IPS DF 6.9 (cell line): ENCODE data around the gene ATP11A.
A peak's percentile ranks its signal among the peaks of the same experiment; 100 is the strongest.

Experiments
- DNase-seq: peaks from one replicate; pipeline ENCODE4 v3.0.0-alpha.2; 2013; ENCODE audit warnings: low read depth, low spot score
- H3K27ac ChIP-seq: one replicate; pipeline ENCODE4 v1.5.1; 2013; ENCODE audit warnings: low read length, control low read depth
- H3K27me3 ChIP-seq: 2 replicates; pipeline ENCODE4 v1.6.1; 2013; ENCODE audit warnings: mild to moderate bottlenecking, low read length; ENCODE audit not compliant: control insufficient read depth, insufficient read depth
- H3K36me3 ChIP-seq: 2 replicates; pipeline ENCODE4 v1.6.1; 2013; ENCODE audit warnings: low read length; ENCODE audit not compliant: control insufficient read depth, insufficient read depth
- H3K4me1 ChIP-seq: 2 replicates; pipeline ENCODE4 v1.6.1; 2013; ENCODE audit warnings: low read length; ENCODE audit not compliant: control insufficient read depth, insufficient read depth
- H3K4me3 ChIP-seq: 2 replicates; pipeline ENCODE4 v1.5.1; 2013; ENCODE audit warnings: mild to moderate bottlenecking, low read length
- H3K9me3 ChIP-seq: 2 replicates; pipeline ENCODE4 v1.6.1; 2013; ENCODE audit warnings: low read length, inconsistent platforms; ENCODE audit not compliant: control insufficient read depth, insufficient read depth
- WGBS: extraction: QIAGEN DNeasy Blood & Tissue Kit; methylation state at CpG from one replicate; pipeline ENCODE4 v1.1.7; 2013; ENCODE audit warnings: mixed read lengths, missing lambda C conversion rate; ENCODE audit not compliant: insufficient read length, insufficient coverage; 5-methylcytosine and 5-hydroxymethylcytosine counted together

ATP11A gene

GRCh38 chr13:112734696-112735547 is 45.1 kb downstream of the ATP11A start:
- Histone ChIP-seq H3K27me3 (no peaks in the 10 kb centered on the region), H3K27ac (no peak overlapping the region), H3K4me1 (peaks cover 10% of the 10 kb centered on the region), H3K9me3 (no peaks in the 10 kb centered on the region), H3K36me3 (no peaks in the 10 kb centered on the region), H3K4me3 (no peak overlapping the region)
- no peak for DNase-seq
- WGBS = no CpG with 5 or more reads among the region's 17 CpGs

DNA sequence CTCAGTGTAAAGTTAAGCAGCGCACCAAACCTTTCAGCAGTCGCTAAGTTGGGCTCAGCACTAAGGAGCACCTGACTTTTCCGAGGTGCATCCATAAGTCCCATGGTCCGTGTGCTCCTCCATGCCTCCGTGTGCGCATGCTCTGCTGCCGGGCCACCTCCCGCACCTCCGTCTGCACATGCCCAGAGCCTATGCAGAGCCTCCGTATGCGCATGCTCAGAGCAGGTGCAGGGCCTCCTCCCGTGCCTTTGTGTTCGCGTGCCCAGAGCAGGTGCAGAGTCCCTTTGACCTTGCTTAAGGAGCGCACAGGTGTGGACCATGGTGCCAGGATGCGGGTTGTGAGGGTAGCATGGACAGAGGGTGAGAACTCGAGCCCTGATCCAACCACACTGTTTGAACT is 46.0 kb downstream of the ATP11A start:
- Histone ChIP-seq H3K27ac (no peak overlapping the region), H3K9me3 (no peaks in the 10 kb centered on the region), H3K36me3 (no peaks in the 10 kb centered on the region), H3K27me3 (no peaks in the 10 kb centered on the region), H3K4me3 (no peak overlapping the region), H3K4me1 (peaks cover 10% of the 10 kb centered on the region)
- no CpG with 5 or more reads among the region's 17 CpGs for WGBS
- DNase-seq = peak; percentile 43

DNA sequence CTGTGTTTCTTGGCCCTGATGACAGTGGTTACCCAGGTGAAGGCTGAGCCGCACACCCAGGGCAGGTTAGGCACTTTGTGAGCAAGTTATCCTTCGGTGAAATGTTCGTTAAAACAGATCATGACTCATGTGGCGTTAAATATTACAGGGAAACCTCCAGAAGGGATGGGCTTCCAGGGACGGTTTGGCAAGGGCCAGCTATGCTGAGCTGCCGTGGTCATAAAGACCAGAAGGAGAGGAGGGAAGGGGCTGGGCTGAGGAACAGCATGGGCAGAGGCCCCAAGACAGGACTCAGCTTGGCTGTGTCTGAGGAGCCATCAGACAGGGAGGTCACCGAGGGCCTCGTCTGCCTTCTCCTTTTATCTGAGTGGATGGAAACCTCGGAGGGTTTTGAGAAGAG is 47.5 kb downstream of the ATP11A start:
- Histone ChIP-seq H3K27ac (no peak overlapping the region), H3K9me3 (no peaks in the 10 kb centered on the region), H3K36me3 (no peaks in the 10 kb centered on the region), H3K4me3 (no peak overlapping the region), H3K4me1 (peaks cover 12% of the 10 kb centered on the region), H3K27me3 (no peaks in the 10 kb centered on the region)
- no CpG with 5 or more reads among the region's 9 CpGs for WGBS
- no peak for DNase-seq

DNA sequence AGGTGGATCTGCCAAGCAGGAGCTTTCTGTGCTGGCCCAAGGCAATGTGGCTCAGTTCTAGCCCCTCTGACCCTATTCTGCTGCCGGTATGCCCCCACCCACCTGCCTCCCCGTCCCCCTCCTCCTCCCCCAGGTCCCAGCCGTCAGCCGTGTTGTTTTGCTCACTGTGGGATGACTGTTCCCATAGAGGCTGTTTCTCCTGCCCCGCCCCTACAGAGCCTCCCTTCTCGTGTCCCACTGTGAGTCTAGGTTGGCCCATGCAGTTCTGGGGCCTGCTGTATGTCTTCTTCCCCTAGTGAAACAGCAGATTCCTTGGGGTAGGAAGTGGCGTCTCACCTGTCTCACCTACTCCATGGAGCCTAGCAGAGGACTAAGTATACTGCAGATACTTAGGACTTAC is 48.8 kb downstream of the ATP11A start:
- no peak overlapping the region for H3K27ac ChIP-seq
- no peaks in the 10 kb centered on the region for H3K9me3 ChIP-seq
- H3K4me1 ChIP-seq = peaks cover 12% of the 10 kb centered on the region
- H3K27me3 ChIP-seq = no peaks in the 10 kb centered on the region
- WGBS = no CpG with 5 or more reads among the region's 7 CpGs
- no peak for DNase-seq
- H3K4me3 ChIP-seq = no peak overlapping the region
- H3K36me3 ChIP-seq = no peaks in the 10 kb centered on the region

- Histone ChIP-seq H3K4me1 (peaks cover 8% of the 10 kb centered on the region), H3K27ac (no peak overlapping the region), H3K27me3 (no peaks in the 10 kb centered on the region), H3K4me3 (no peak overlapping the region), H3K36me3 (no peaks in the 10 kb centered on the region), H3K9me3 (no peaks in the 10 kb centered on the region)
- no peak for DNase-seq
- WGBS = no CpG with 5 or more reads among the region's 19 CpGs
Measured at GRCh38 chr13:112740502-112741131, 50.8 kb downstream of the ATP11A start.

GRCh38 chr13:112741185-112741755 is 51.4 kb downstream of the ATP11A start:
- Histone ChIP-seq H3K4me1 (peaks cover 5% of the 10 kb centered on the region; the same call in 1 of the 2 replicates), H3K9me3 (no peaks in the 10 kb centered on the region), H3K4me3 (no peak overlapping the region), H3K36me3 (no peaks in the 10 kb centered on the region), H3K27ac (no peak overlapping the region), H3K27me3 (no peaks in the 10 kb centered on the region)
- WGBS = no CpG with 5 or more reads among the region's 15 CpGs
- DNase-seq = no peak

GRCh38 chr13:112741835-112742570 is 52.2 kb downstream of the ATP11A start:
- Histone ChIP-seq H3K4me1 (peaks cover 5% of the 10 kb centered on the region; the same call in 1 of the 2 replicates), H3K9me3 (no peaks in the 10 kb centered on the region), H3K27me3 (no peaks in the 10 kb centered on the region), H3K36me3 (no peaks in the 10 kb centered on the region), H3K27ac (no peak overlapping the region), H3K4me3 (no peak overlapping the region)
- no CpG with 5 or more reads among the region's 18 CpGs for WGBS
- no peak for DNase-seq

- H3K27me3 ChIP-seq = no peaks in the 10 kb centered on the region
- H3K4me1 ChIP-seq = peaks cover 6% of the 10 kb centered on the region; the same call in 1 of the 2 replicates
- H3K4me3 ChIP-seq = no peak overlapping the region
- H3K36me3 ChIP-seq = no peaks in the 10 kb centered on the region
- WGBS = no CpG with 5 or more reads among the region's 14 CpGs
- no peak overlapping the region for H3K27ac ChIP-seq
- H3K9me3 ChIP-seq = no peaks in the 10 kb centered on the region
- no peak for DNase-seq
Measured at GRCh38 chr13:112742583-112742982, 52.7 kb downstream of the ATP11A start.

DNA sequence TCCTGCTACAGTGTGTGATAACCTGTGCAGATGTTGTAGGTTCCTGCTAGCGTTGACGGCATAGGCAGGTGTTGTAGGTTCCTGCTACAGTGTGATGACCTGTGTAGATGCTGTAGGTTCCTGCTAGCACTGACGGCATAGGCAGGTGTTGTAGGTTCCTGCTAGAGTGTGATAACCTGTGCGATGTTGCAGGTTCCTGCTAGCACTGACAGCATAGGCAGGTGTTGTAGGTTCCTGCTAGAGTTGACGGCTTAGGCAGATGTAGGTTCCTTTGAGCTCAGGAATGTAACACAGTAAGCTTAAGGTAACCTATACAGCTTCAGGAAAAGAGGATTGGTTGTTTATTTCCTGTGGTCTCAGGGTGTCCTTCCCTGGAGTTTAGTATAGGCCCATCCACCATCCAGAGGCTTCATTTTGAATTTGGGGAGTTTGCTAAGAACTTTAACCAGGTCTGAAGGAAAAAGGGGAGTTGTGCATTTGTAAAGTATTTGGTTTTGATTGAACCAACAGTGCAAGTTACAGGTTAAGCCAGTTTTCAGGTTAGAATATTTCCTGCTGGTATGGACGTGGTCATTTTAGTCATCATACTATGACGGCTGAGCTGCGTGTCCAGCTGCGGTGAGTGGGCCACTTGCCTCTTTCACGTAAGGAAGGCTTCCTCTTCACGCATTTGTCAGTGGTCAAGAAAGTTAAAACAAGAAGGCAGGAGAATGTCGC is 53.8 kb downstream of the ATP11A start:
- DNase-seq = no peak
- no CpG with 5 or more reads among the region's 12 CpGs for WGBS
- Histone ChIP-seq H3K9me3 (no peaks in the 10 kb centered on the region), H3K27me3 (no peaks in the 10 kb centered on the region), H3K4me3 (no peak overlapping the region), H3K36me3 (no peaks in the 10 kb centered on the region), H3K27ac (no peak overlapping the region), H3K4me1 (peaks cover 6% of the 10 kb centered on the region; the same call in 1 of the 2 replicates)
